ENCODE data around the gene PROX2. TPM values are rescaled to one million over a fixed set of nuclear protein-coding genes. Genes with fewer than 3 reads are reported as not detected.

PROX2 gene
- polyA plus RNA-seq, 3 donors, result 0.03 TPM; not detected in 2

GRCh38 chr14:74890262-74890661, 14.3 kb upstream of the PROX2 start:
- H3K27ac Mint-ChIP-seq, result no peak overlapping the region
- intact Hi-C loops (cut with micrococcal nuclease), result no loop called here
- peaks cover 36% of the 10 kb centered on the region for H3K4me1 Mint-ChIP-seq
- H3K4me1 ChIP-seq (ENCODE audit: control insufficient read depth in 1 of 2, insufficient read depth in 2 of 2, low read length in 2 of 2), result peaks cover 26% of the 10 kb centered on the region in 2 donors
- no peaks in the 10 kb centered on the region for H3K9me3 Mint-ChIP-seq
- no peak overlapping the region for H3K4me3 ChIP-seq (replicated peaks in 1 of 3; ENCODE audit: low read depth in 2 of 3, low read length in 3 of 3)
- no peaks in the 10 kb centered on the region for H3K9me3 ChIP-seq (replicated peaks in 1 of 2; ENCODE audit: control insufficient read depth in 1 of 2, insufficient read depth in 1 of 2, low read length in 2 of 2)
- H3K9ac ChIP-seq (ENCODE audit: insufficient read depth, low read length, poor library complexity, severe bottlenecking), result no peak overlapping the region
- peaks cover 67 to 98% of the 10 kb centered on the region in 2 donors for H3K36me3 ChIP-seq (replicated peaks in 1 of 2; ENCODE audit: control insufficient read depth in 1 of 2, insufficient read depth in 2 of 2, low read length in 2 of 2)
- peaks cover 0 to 3% (median 0%) of the 10 kb centered on the region in 3 donors for H3K27me3 Mint-ChIP-seq (ENCODE audit: low read depth in 3 of 3)
- H3K36me3 Mint-ChIP-seq, result peaks cover 78 to 88% of the 10 kb centered on the region in 2 donors
- peaks cover 87% of the 10 kb centered on the region for H4K20me1 ChIP-seq (ENCODE audit: insufficient read depth, low read length)
- no peak overlapping the region for H3K27ac ChIP-seq (ENCODE audit: low read depth in 1 of 2, low read length in 2 of 2)
- H3K4me2 ChIP-seq (replicated peaks; ENCODE audit: extremely low read depth, low read length, poor library complexity, severe bottlenecking), result no peak overlapping the region
- H2AFZ ChIP-seq (ENCODE audit: insufficient read depth, low read depth, low read length, poor library complexity, severe bottlenecking), result no peak overlapping the region
- 100% methylated on average over 3 of the region's 6 CpGs for WGBS (ENCODE audit: insufficient coverage)
- no peaks in the 10 kb centered on the region for H3K27me3 ChIP-seq (ENCODE audit: control insufficient read depth in 2 of 2, insufficient read depth in 2 of 2, low read length in 2 of 2)
- TF ChIP-seq CTCF (IDR thresholded peaks at IDR 0.05), result no peak
- H3K4me3 Mint-ChIP-seq, result no peak overlapping the region
- no peak for DNase-seq
- H3K79me2 ChIP-seq (ENCODE audit: insufficient read depth, low read length), result peaks cover 46% of the 10 kb centered on the region

GRCh38 chr14:74888164-74889158, 12.5 kb upstream of the PROX2 start:
- no peak overlapping the region for H3K27ac ChIP-seq (ENCODE audit: low read depth in 1 of 2, low read length in 2 of 2)
- 83% methylated on average over 5 of the region's 12 CpGs for WGBS (ENCODE audit: insufficient coverage)

More at GRCh38 chr14:74888164-74889158, 12.5 kb upstream of the PROX2 start:
- Histone ChIP-seq H3K27me3 (ENCODE audit: control insufficient read depth in 2 of 2, insufficient read depth in 2 of 2, low read length in 2 of 2) (no peaks in the 10 kb centered on the region), H3K4me1 (ENCODE audit: control insufficient read depth in 1 of 2, insufficient read depth in 2 of 2, low read length in 2 of 2) (peaks cover 21 to 26% of the 10 kb centered on the region in 2 donors), H3K79me2 (ENCODE audit: insufficient read depth, low read length) (peaks cover 60% of the 10 kb centered on the region), H3K9ac (ENCODE audit: insufficient read depth, low read length, poor library complexity, severe bottlenecking) (no peak overlapping the region), H2AFZ (ENCODE audit: insufficient read depth, low read depth, low read length, poor library complexity, severe bottlenecking) (no peak overlapping the region), H3K9me3 (replicated peaks in 1 of 2; ENCODE audit: control insufficient read depth in 1 of 2, insufficient read depth in 1 of 2, low read length in 2 of 2) (no peaks in the 10 kb centered on the region), H3K4me3 (replicated peaks in 1 of 3; ENCODE audit: low read depth in 2 of 3, low read length in 3 of 3) (no peak overlapping the region), H4K20me1 (ENCODE audit: insufficient read depth, low read length) (peaks cover 94% of the 10 kb centered on the region), H3K4me2 (replicated peaks; ENCODE audit: extremely low read depth, low read length, poor library complexity, severe bottlenecking) (no peak overlapping the region), H3K36me3 (replicated peaks in 1 of 2; ENCODE audit: control insufficient read depth in 1 of 2, insufficient read depth in 2 of 2, low read length in 2 of 2) (peaks cover 57 to 94% of the 10 kb centered on the region in 2 donors)
- H3K4me1 Mint-ChIP-seq, result peaks cover 40% of the 10 kb centered on the region
- intact Hi-C loops (cut with micrococcal nuclease), result no loop called here
- peak overlapping the region in 2 of 7 donors; percentile 50 to 64 for H3K27ac Mint-ChIP-seq
- peaks cover 65 to 82% of the 10 kb centered on the region in 2 donors for H3K36me3 Mint-ChIP-seq
- peaks cover 0 to 3% (median 0%) of the 10 kb centered on the region in 3 donors for H3K27me3 Mint-ChIP-seq (ENCODE audit: low read depth in 3 of 3)
- no peak for DNase-seq
- H3K9me3 Mint-ChIP-seq, result no peaks in the 10 kb centered on the region
- H3K4me3 Mint-ChIP-seq, result no peak overlapping the region
- no peak for TF ChIP-seq CTCF (IDR thresholded peaks at IDR 0.05)

All from CD14-positive monocyte (primary cell).